ENCODE results near the gene VPS26C. TPM values are rescaled to one million over a fixed set of nuclear protein-coding genes. Genes with fewer than 3 reads are reported as not detected.
"Not testable (repeated sequence)": the region's sequence is repeated elsewhere in the genome, so short reads cannot be mapped to it uniquely, and the experiment has no call there.

VPS26C gene
- total RNA-seq, 1 donor: 63.0 TPM

GRCh38 chr21:37281993-37282392 lies 14.9 kb upstream of the VPS26C start:
- no peak for DNase-seq (ENCODE audit: low read depth)
- H3K4me3 ChIP-seq (ENCODE audit: low read depth, low read length): no peak overlapping the region
- TF ChIP-seq, protein P1, sequence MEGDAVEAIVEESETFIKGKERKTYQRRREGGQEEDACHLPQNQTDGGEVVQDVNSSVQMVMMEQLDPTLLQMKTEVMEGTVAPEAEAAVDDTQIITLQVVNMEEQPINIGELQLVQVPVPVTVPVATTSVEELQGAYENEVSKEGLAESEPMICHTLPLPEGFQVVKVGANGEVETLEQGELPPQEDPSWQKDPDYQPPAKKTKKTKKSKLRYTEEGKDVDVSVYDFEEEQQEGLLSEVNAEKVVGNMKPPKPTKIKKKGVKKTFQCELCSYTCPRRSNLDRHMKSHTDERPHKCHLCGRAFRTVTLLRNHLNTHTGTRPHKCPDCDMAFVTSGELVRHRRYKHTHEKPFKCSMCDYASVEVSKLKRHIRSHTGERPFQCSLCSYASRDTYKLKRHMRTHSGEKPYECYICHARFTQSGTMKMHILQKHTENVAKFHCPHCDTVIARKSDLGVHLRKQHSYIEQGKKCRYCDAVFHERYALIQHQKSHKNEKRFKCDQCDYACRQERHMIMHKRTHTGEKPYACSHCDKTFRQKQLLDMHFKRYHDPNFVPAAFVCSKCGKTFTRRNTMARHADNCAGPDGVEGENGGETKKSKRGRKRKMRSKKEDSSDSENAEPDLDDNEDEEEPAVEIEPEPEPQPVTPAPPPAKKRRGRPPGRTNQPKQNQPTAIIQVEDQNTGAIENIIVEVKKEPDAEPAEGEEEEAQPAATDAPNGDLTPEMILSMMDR (IDR thresholded peaks at IDR 0.05; ENCODE audit: insufficient read depth, low read depth, low read length): no peak

DNA sequence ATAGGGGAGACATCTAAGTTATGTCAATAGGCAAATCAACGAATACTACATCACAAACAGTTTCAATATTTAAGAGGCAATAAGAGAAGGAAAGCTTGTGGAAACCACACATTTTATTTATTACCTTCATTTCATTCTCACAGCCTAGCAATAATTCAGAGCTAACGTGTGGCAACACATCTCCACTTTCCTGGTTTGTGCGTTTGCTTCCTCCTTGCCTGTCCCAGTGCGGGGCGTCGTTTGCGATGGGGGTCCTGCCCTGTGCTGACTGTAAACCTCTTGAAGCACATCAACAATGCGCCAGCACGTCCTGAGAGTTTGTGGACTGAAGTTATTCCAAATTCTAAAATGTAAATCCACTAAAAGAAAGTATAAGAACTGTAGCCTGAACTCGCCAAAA lies 14.4 kb upstream of the VPS26C start:
- DNase-seq (ENCODE audit: low read depth): no peak
- H3K4me3 ChIP-seq (ENCODE audit: low read depth, low read length): no peak overlapping the region
- TF ChIP-seq, protein P1 (IDR thresholded peaks at IDR 0.05; ENCODE audit: insufficient read depth, low read depth, low read length): no peak

DNA sequence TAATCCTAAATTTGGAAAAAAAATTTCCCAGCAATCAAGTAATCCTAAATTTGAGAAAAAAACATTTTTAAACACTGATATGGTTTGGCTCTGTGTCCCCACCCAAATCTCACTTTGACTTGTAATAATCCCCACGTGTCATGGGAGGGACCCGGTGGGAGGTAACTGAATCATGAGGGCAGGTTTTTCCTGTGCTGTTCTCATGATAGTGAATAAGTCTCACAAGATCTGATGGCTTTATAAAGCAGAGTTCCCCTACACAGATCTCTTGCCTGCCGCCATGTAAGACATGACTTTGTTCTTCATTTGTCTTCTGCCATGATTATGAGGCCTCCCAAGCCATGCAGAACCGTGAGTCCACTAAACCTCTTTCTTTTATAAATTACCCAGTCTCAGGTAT lies 12.1 kb upstream of the VPS26C start:
- H3K4me3 ChIP-seq (ENCODE audit: low read depth, low read length); DNase-seq (ENCODE audit: low read depth): not testable (repeated sequence)

- H3K4me3 ChIP-seq (ENCODE audit: low read depth, low read length): no peak overlapping the region
- TF ChIP-seq, protein P1 (IDR thresholded peaks at IDR 0.05; ENCODE audit: insufficient read depth, low read depth, low read length): no peak
- no peak for DNase-seq (ENCODE audit: low read depth)
These were observed 11.1 kb upstream of the VPS26C start for GRCh38 chr21:37278199-37278598.

- TF ChIP-seq, protein P1 (IDR thresholded peaks at IDR 0.05; ENCODE audit: insufficient read depth, low read depth, low read length): no peak
- no peak overlapping the region for H3K4me3 ChIP-seq (ENCODE audit: low read depth, low read length)
- DNase-seq (ENCODE audit: low read depth): no peak
These were observed 9.2 kb upstream of the VPS26C start for GRCh38 chr21:37276377-37276776.

DNA sequence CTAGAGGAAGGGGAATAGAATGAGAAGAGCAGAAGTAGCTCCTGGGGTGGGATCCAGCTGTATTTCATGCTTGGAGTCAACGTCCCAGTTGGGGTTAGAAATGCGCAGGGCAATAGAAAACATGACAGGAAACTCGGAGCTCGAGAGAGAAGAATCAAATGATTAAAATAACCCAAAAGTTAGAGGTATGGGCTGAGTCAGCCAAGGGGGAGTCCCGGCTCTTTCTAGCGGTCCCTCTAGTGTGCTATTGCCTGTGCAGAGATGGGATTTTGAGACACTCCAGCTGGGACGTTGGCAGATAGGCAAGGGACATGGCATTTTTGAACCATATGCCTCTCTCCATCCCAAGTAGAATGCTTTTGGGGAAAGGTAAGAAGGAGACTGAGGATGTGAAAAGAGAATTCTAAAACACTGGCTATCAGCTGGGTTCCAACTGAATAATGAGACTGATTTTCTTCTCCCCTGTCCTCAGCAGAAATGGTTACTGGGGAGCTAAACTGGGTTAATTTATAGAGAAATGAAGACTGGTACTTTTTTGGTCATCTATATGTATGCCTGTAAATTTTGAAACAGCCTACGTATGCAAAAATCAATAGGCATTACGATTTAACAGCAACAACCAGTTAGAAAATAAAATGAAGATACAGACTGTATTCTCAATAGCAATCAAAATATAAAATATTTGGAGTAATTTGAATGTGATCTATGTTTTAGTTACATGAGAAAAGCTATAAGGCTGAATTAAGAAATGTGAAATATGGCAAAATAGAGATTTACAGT lies 7.0 kb upstream of the VPS26C start:
- no peak overlapping the region for H3K4me3 ChIP-seq (ENCODE audit: low read depth, low read length)
- TF ChIP-seq, protein P1 (IDR thresholded peaks at IDR 0.05; ENCODE audit: insufficient read depth, low read depth, low read length): no peak
- no peak for DNase-seq (ENCODE audit: low read depth)

DNA sequence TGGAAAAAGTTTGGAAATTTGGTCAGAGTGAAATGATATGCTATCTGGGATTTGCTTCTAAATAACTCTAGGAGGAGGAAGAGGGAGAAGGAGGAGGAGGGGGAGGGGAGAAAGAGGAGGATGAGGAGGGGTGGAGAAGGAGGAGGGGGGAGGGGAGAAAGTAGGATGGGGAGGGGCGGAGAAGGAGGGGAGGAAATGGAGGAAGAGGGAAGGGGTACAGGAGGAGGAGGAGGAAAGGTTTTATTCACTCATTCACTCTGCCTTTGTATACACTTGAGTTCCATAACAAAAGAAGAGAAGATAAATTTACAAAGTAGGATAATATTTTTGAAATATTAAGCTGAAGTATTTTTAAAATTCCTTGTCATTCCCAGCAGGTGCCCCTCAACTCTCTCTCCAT lies 6.3 kb upstream of the VPS26C start:
- no peak for DNase-seq (ENCODE audit: low read depth)
- TF ChIP-seq, protein P1 (IDR thresholded peaks at IDR 0.05; ENCODE audit: insufficient read depth, low read depth, low read length): no peak
- no peak overlapping the region for H3K4me3 ChIP-seq (ENCODE audit: low read depth, low read length)
